ENCODE measurements around the gene DEPDC7.
"Not testable (repeated sequence)": the region's sequence is repeated elsewhere in the genome, so short reads cannot be mapped to it uniquely, and the experiment has no call there.

The DEPDC7 gene

GRCh38 chr11:33025339-33025722, 9.7 kb downstream of the DEPDC7 start:
- DNase-seq (ENCODE audit: low spot score), result no peak

GRCh38 chr11:33027233-33027632, 11.6 kb downstream of the DEPDC7 start:
- DNase-seq (ENCODE audit: low spot score), result no peak

GRCh38 chr11:33027846-33028536, 12.3 kb downstream of the DEPDC7 start:
- DNase-seq (ENCODE audit: low spot score), result peak; percentile 48

GRCh38 chr11:33028537-33028914, 12.8 kb downstream of the DEPDC7 start:
- no peak for DNase-seq (ENCODE audit: low spot score)

GRCh38 chr11:33029218-33029617, 13.5 kb downstream of the DEPDC7 start:
- DNase-seq (ENCODE audit: low spot score), result not testable (repeated sequence)

GRCh38 chr11:33033493-33033892, 17.8 kb downstream of the DEPDC7 start:
- DNase-seq (ENCODE audit: low spot score), result no peak

GRCh38 chr11:33035011-33035410, 19.3 kb downstream of the DEPDC7 start:
- no peak for DNase-seq (ENCODE audit: low spot score)

GRCh38 chr11:33039274-33040032, 23.8 kb downstream of the DEPDC7 start, which contains the start of gene TCP11L1:
Gene TCP11L1 (plus strand): TSS chr11:33039572. CDS start chr11:33043774, 4,202 bp downstream.
- DNase-seq (ENCODE audit: low spot score), result peak; percentile 93

GRCh38 chr11:33040033-33040861, 24.6 kb downstream of the DEPDC7 start:
- DNase-seq (ENCODE audit: low spot score), result no peak

- no peak for DNase-seq (ENCODE audit: low spot score)
These were observed 25.3 kb downstream of the DEPDC7 start for GRCh38 chr11:33040862-33041453.

GRCh38 chr11:33043221-33043830, 27.6 kb downstream of the DEPDC7 start:
- DNase-seq (ENCODE audit: low spot score), result no peak

GRCh38 chr11:33044285-33044756, 28.6 kb downstream of the DEPDC7 start:
- peak; percentile 45 for DNase-seq (ENCODE audit: low spot score)

- no peak for DNase-seq (ENCODE audit: low spot score)
These were observed 30.0 kb downstream of the DEPDC7 start for GRCh38 chr11:33045551-33046255.

GRCh38 chr11:33048701-33049100, 33.0 kb downstream of the DEPDC7 start:
- DNase-seq (ENCODE audit: low spot score), result not testable (repeated sequence)

- DNase-seq (ENCODE audit: low spot score), result not testable (repeated sequence)
These were observed 34.1 kb downstream of the DEPDC7 start for GRCh38 chr11:33049565-33050408.

GRCh38 chr11:33052231-33052630, 36.6 kb downstream of the DEPDC7 start:
- DNase-seq (ENCODE audit: low spot score), result no peak

- no peak for DNase-seq (ENCODE audit: low spot score)
These were observed 39.7 kb downstream of the DEPDC7 start for GRCh38 chr11:33055375-33055774.

GRCh38 chr11:33057284-33057683, 41.6 kb downstream of the DEPDC7 start:
- DNase-seq (ENCODE audit: low spot score), result no peak

GRCh38 chr11:33059331-33060007, 43.8 kb downstream of the DEPDC7 start:
- DNase-seq (ENCODE audit: low spot score), result no peak

All from GM03348 (cell line).